GM21381 (cell line): ENCODE data around the gene NHLH1.

ENCODE experiments used
- ATAC-seq: cut with Tn5 transposase; IDR thresholded peaks from one replicate; pipeline ENCODE4 v1.9.1; 2021; ENCODE audit warnings: mild to moderate bottlenecking, moderate library complexity; ENCODE audit not compliant: unreplicated experiment

The NHLH1 gene

GRCh38 chr1:160409486-160409885, 42.6 kb downstream of the NHLH1 start:
- no peak for ATAC-seq

- ATAC-seq: no peak
These were observed 43.6 kb downstream of the NHLH1 start for GRCh38 chr1:160410406-160411005.

- ATAC-seq: no peak
These were observed 44.6 kb downstream of the NHLH1 start for GRCh38 chr1:160411271-160412027.

- no peak for ATAC-seq
These were observed 45.1 kb downstream of the NHLH1 start for GRCh38 chr1:160412028-160412362.

- no peak for ATAC-seq
These were observed 46.8 kb downstream of the NHLH1 start for GRCh38 chr1:160413716-160414115.

GRCh38 chr1:160414881-160415280, 48.0 kb downstream of the NHLH1 start:
- no peak for ATAC-seq

GRCh38 chr1:160415696-160416290, 48.9 kb downstream of the NHLH1 start:
- ATAC-seq: no peak

- no peak for ATAC-seq
These were observed 49.5 kb downstream of the NHLH1 start for GRCh38 chr1:160416369-160416768.

- ATAC-seq: no peak
These were observed 51.6 kb downstream of the NHLH1 start for GRCh38 chr1:160418483-160418882.

GRCh38 chr1:160419150-160419837, 52.4 kb downstream of the NHLH1 start:
- ATAC-seq: no peak

- ATAC-seq: no peak
These were observed 52.9 kb downstream of the NHLH1 start for GRCh38 chr1:160419838-160420169.

- no peak for ATAC-seq
These were observed 54.3 kb downstream of the NHLH1 start for GRCh38 chr1:160420881-160421842.

- no peak for ATAC-seq
These were observed 55.0 kb downstream of the NHLH1 start for GRCh38 chr1:160421881-160422280.
